CD14-positive monocyte (primary cell): ENCODE data around the gene TNIK. TPM values are rescaled to one million over a fixed set of nuclear protein-coding genes. Genes with fewer than 3 reads are reported as not detected.

Source experiments
- DNase-seq, 3 donors: peaks; one replicate each; pipeline ENCODE4 v3.0.0-alpha.2; 2011 to 2022
- H2AFZ ChIP-seq: 2 replicates; pipeline ENCODE4 v1.6.0; 2012; ENCODE audit warnings: mild to moderate bottlenecking, low read depth, low read length, inconsistent platforms; ENCODE audit not compliant: insufficient read depth, poor library complexity, severe bottlenecking
- H3K27ac ChIP-seq, 2 donors: 1 replicate in 1 of 2; 2 replicates in 1 of 2; pipeline ENCODE4 v1.5.1; 2012 to 2013; ENCODE audit warnings: low read length in 2 of 2, control low read depth in 1 of 2, inconsistent platforms in 1 of 2, low read depth in 1 of 2, mild to moderate bottlenecking in 1 of 2
- H3K27me3 ChIP-seq, 2 donors: one replicate each; pipeline versions ENCODE4 v1.6.0 to v1.6.1; 2011 to 2013; ENCODE audit warnings: low read length in 2 of 2; ENCODE audit not compliant: control insufficient read depth in 2 of 2, insufficient read depth in 2 of 2
- H3K36me3 ChIP-seq, 2 donors: replicated peaks in 1 of 2; 1 replicate in 1 of 2; 2 replicates in 1 of 2; pipeline versions ENCODE4 v1.5.1 to v1.6.1; 2012 to 2013; ENCODE audit warnings: low read length in 2 of 2, control low read depth in 1 of 2, inconsistent platforms in 1 of 2, mild to moderate bottlenecking in 1 of 2; ENCODE audit not compliant: insufficient read depth in 2 of 2, control insufficient read depth in 1 of 2
- H3K4me1 ChIP-seq, 2 donors: 1 replicate in 1 of 2; 2 replicates in 1 of 2; pipeline versions ENCODE4 v1.5.1 to v1.6.1; 2012 to 2013; ENCODE audit warnings: low read length in 2 of 2, control low read depth in 1 of 2, inconsistent platforms in 1 of 2, mild to moderate bottlenecking in 1 of 2, moderate library complexity in 1 of 2; ENCODE audit not compliant: insufficient read depth in 2 of 2, control insufficient read depth in 1 of 2
- H3K4me2 ChIP-seq: replicated peaks from 2 replicates; pipeline ENCODE3; 2012; ENCODE audit warnings: low read length, moderate library complexity, mild to moderate bottlenecking; ENCODE audit not compliant: poor library complexity, severe bottlenecking; ENCODE audit errors: extremely low read depth
- H3K4me3 ChIP-seq, 3 experiments: fragments of 200-600 bp in 1 of 3; sonication (generic) in 1 of 3; replicated peaks in 1 of 3; 1 replicate in 2 of 3; 2 replicates in 1 of 3; pipeline ENCODE4 v1.5.1; 2011 to 2013; ENCODE audit warnings: low read length in 3 of 3, mild to moderate bottlenecking in 3 of 3, control low read depth in 2 of 3, low read depth in 2 of 3, inconsistent platforms in 1 of 3, moderate library complexity in 1 of 3
- H3K79me2 ChIP-seq: 2 replicates; pipeline ENCODE4 v1.6.0; 2012; ENCODE audit warnings: mild to moderate bottlenecking, control low read depth, inconsistent platforms, low read length, moderate library complexity; ENCODE audit not compliant: insufficient read depth
- H3K9ac ChIP-seq: 2 replicates; pipeline ENCODE4 v1.6.0; 2017; ENCODE audit warnings: low read length, mild to moderate bottlenecking; ENCODE audit not compliant: insufficient read depth, poor library complexity, severe bottlenecking
- H3K9me3 ChIP-seq, 2 donors: replicated peaks in 1 of 2; 1 replicate in 1 of 2; 2 replicates in 1 of 2; pipeline versions ENCODE4 v1.5.1 to v1.6.1; 2012 to 2013; ENCODE audit warnings: low read length in 2 of 2, control low read depth in 1 of 2; ENCODE audit not compliant: control insufficient read depth in 1 of 2, insufficient read depth in 1 of 2
- H4K20me1 ChIP-seq: 2 replicates; pipeline ENCODE4 v1.6.0; 2012; ENCODE audit warnings: mild to moderate bottlenecking, low read length, control low read depth, moderate library complexity; ENCODE audit not compliant: insufficient read depth
- H3K27ac Mint-ChIP-seq, 7 donors: one replicate each; pipeline ENCODE4 v1.8.0; 2020; ENCODE audit warnings: mild to moderate bottlenecking in 7 of 7, mixed read lengths in 7 of 7, moderate library complexity in 6 of 7, inconsistent platforms in 2 of 7
- H3K27me3 Mint-ChIP-seq, 3 donors: one replicate each; pipeline ENCODE4 v1.8.0; 2021 to 2022; ENCODE audit warnings: low read depth in 3 of 3, mild to moderate bottlenecking in 3 of 3, mixed read lengths in 3 of 3, moderate library complexity in 3 of 3, inconsistent platforms in 1 of 3
- H3K36me3 Mint-ChIP-seq, 2 donors: one replicate each; pipeline ENCODE4 v1.8.0; 2020; ENCODE audit warnings: mixed read lengths in 2 of 2, inconsistent platforms in 1 of 2, mild to moderate bottlenecking in 1 of 2
- H3K4me1 Mint-ChIP-seq: one replicate; pipeline ENCODE4 v1.8.0; 2020; ENCODE audit warnings: mild to moderate bottlenecking, mixed read lengths
- H3K4me3 Mint-ChIP-seq, 2 donors: one replicate each; pipeline ENCODE4 v1.8.0; 2020; ENCODE audit warnings: mild to moderate bottlenecking in 2 of 2, mixed read lengths in 2 of 2, moderate library complexity in 1 of 2
- H3K9me3 Mint-ChIP-seq, 7 donors: one replicate each; pipeline ENCODE4 v1.8.0; 2020 to 2022; ENCODE audit warnings: mixed read lengths in 7 of 7, mild to moderate bottlenecking in 6 of 7, moderate library complexity in 6 of 7, inconsistent platforms in 2 of 7
- CTCF ChIP-seq: fragments of 200-600 bp; IDR thresholded peaks from one replicate; pipeline ENCODE4 v1.8.0; 2022; ENCODE audit warnings: antibody characterized with exemption, mild to moderate bottlenecking
- WGBS: methylation state at CpG from one replicate; pipeline ENCODE4 v1.1.5; 2013; ENCODE audit warnings: missing lambda C conversion rate; ENCODE audit not compliant: insufficient coverage; 5-methylcytosine and 5-hydroxymethylcytosine counted together
- intact Hi-C, 2 donors: fragments of 100-400 bp; cut with micrococcal nuclease; formaldehyde crosslinking; loops; one replicate each; pipeline versions ENCODE4 v1.15.0 to v1.15.1; 2023
- polyA plus RNA-seq, 3 donors: library from polyadenylated mRNA; depleted of rRNA in 1 of 3; unstranded in 2 of 3; stranded (reverse) in 1 of 3; fragments of 300-500 nt in 2 of 3; fragments of >200 nt in 1 of 3; fragmentation: Illumina TruSeq in 2 of 3; gene quantifications; 1 replicate in 2 of 3; 2 replicates in 1 of 3; pipeline ENCODE4 v1.2.3, GENCODE V29; 2012 to 2021

Gene TNIK
- polyA plus RNA-seq, 3 donors: 0.36 to 1.8 (median 0.75) TPM

- H3K27me3 ChIP-seq: no peaks in the 10 kb centered on the region
- no peaks in the 10 kb centered on the region for H3K27me3 Mint-ChIP-seq
- H3K9me3 ChIP-seq: no peaks in the 10 kb centered on the region
- intact Hi-C loops: no loop called here
- H3K4me3 ChIP-seq: no peak overlapping the region
- no peak overlapping the region for H3K4me3 Mint-ChIP-seq
- no peak overlapping the region for H3K27ac Mint-ChIP-seq
- no peak overlapping the region for H3K9ac ChIP-seq
- H4K20me1 ChIP-seq: no peaks in the 10 kb centered on the region
- H3K4me1 Mint-ChIP-seq: no peaks in the 10 kb centered on the region
- no peak overlapping the region for H3K4me2 ChIP-seq
- no peak for DNase-seq
- no peaks in the 10 kb centered on the region for H3K36me3 ChIP-seq
- H3K36me3 Mint-ChIP-seq: no peaks in the 10 kb centered on the region
- H3K4me1 ChIP-seq: no peaks in the 10 kb centered on the region
- no peak overlapping the region for H2AFZ ChIP-seq
- H3K79me2 ChIP-seq: no peaks in the 10 kb centered on the region
- H3K9me3 Mint-ChIP-seq: no peaks in the 10 kb centered on the region
- TF ChIP-seq CTCF: no peak
- no peak overlapping the region for H3K27ac ChIP-seq
Observed at GRCh38 chr3:171054921-171055320, 405.3 kb downstream of the TNIK start.

GRCh38 chr3:171054231-171054630 lies 406.0 kb downstream of the TNIK start:
- no peaks in the 10 kb centered on the region for H3K36me3 Mint-ChIP-seq
- H3K9me3 Mint-ChIP-seq: no peaks in the 10 kb centered on the region
- H3K27ac Mint-ChIP-seq: no peak overlapping the region
- H3K4me2 ChIP-seq: no peak overlapping the region
- no peak for TF ChIP-seq CTCF
- no peak overlapping the region for H3K9ac ChIP-seq
- H3K4me3 ChIP-seq: no peak overlapping the region
- H4K20me1 ChIP-seq: no peaks in the 10 kb centered on the region
- DNase-seq: no peak
- no peaks in the 10 kb centered on the region for H3K27me3 ChIP-seq
- WGBS: no CpG with 5 or more reads among the region's 1 CpG
- H3K4me1 Mint-ChIP-seq: no peaks in the 10 kb centered on the region
- H3K9me3 ChIP-seq: no peaks in the 10 kb centered on the region
- no peak overlapping the region for H2AFZ ChIP-seq
- H3K27me3 Mint-ChIP-seq: no peaks in the 10 kb centered on the region
- no peak overlapping the region for H3K27ac ChIP-seq
- no peaks in the 10 kb centered on the region for H3K36me3 ChIP-seq
- no peaks in the 10 kb centered on the region for H3K4me1 ChIP-seq
- no peaks in the 10 kb centered on the region for H3K79me2 ChIP-seq
- no peak overlapping the region for H3K4me3 Mint-ChIP-seq
- intact Hi-C loops: no loop called here
